PFSK-1 (cell line): ENCODE data around the gene SGMS2.

Experiments
- FOXP2 ChIP-seq: optimal IDR thresholded peaks from 2 replicates; pipeline ENCODE3; 2011; ENCODE audit warnings: borderline replicate concordance, control low read depth, inconsistent platforms; ENCODE audit not compliant: insufficient read depth; ENCODE audit errors: extremely low read length, extremely low read depth
- POLR2AphosphoS5 ChIP-seq: IDR thresholded peaks from 2 replicates; pipeline ENCODE4 v1.6.1; 2012; ENCODE audit warnings: low read depth, mild to moderate bottlenecking, control low read depth, low read length, moderate library complexity
- TAF1 ChIP-seq: IDR thresholded peaks from 2 replicates; pipeline ENCODE4 v1.6.1; 2012; ENCODE audit warnings: low read length, control low read depth, borderline replicate concordance; ENCODE audit not compliant: insufficient read depth
- TF ChIP-seq, protein P1 (sequence below), 2 experiments: IDR thresholded peaks; 2 replicates each; pipeline versions ENCODE4 v1.6.1 to v1.8.0; 2011 to 2012; ENCODE audit warnings: low read depth in 2 of 2, low read length in 2 of 2, control low read depth in 1 of 2, inconsistent platforms in 1 of 2, mild to moderate bottlenecking in 1 of 2, moderate library complexity in 1 of 2; ENCODE audit not compliant: insufficient read depth in 1 of 2

DNA sequence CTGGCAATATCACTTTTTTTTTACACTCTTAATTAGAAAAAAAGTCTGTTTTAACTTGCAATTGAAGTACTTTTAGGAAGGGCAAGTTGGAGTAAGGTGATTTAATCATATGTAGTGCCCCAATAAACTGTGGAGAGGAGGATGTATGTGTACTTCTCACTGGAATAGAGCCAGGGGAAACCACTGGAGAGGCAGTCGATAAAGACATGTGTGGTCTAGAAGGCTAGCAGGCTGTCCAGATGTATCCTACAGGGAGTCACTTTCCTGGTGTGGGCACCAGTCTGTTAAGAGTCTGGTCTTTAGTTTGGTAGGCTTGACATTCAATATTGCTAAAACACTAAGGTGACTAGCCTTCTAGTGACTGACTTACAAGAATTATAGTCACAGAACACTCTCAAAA lies 9.6 kb upstream of the SGMS2 start:
- TF ChIP-seq, protein P1, sequence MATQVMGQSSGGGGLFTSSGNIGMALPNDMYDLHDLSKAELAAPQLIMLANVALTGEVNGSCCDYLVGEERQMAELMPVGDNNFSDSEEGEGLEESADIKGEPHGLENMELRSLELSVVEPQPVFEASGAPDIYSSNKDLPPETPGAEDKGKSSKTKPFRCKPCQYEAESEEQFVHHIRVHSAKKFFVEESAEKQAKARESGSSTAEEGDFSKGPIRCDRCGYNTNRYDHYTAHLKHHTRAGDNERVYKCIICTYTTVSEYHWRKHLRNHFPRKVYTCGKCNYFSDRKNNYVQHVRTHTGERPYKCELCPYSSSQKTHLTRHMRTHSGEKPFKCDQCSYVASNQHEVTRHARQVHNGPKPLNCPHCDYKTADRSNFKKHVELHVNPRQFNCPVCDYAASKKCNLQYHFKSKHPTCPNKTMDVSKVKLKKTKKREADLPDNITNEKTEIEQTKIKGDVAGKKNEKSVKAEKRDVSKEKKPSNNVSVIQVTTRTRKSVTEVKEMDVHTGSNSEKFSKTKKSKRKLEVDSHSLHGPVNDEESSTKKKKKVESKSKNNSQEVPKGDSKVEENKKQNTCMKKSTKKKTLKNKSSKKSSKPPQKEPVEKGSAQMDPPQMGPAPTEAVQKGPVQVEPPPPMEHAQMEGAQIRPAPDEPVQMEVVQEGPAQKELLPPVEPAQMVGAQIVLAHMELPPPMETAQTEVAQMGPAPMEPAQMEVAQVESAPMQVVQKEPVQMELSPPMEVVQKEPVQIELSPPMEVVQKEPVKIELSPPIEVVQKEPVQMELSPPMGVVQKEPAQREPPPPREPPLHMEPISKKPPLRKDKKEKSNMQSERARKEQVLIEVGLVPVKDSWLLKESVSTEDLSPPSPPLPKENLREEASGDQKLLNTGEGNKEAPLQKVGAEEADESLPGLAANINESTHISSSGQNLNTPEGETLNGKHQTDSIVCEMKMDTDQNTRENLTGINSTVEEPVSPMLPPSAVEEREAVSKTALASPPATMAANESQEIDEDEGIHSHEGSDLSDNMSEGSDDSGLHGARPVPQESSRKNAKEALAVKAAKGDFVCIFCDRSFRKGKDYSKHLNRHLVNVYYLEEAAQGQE (IDR thresholded peaks at IDR 0.05; ENCODE audit: insufficient read depth in 1 of 2, low read depth in 2 of 2, low read length in 2 of 2) = no peak
- TF ChIP-seq TAF1 (no peak), POLR2AphosphoS5 (no peak), FOXP2 (no peak)
